Chondrocyte (in vitro differentiated cells): Measurements from ENCODE around the gene EIF4A3. TPM values are rescaled to one million over a fixed set of nuclear protein-coding genes. Genes with fewer than 3 reads are reported as not detected.

Source experiments
- DNase-seq: peaks from one replicate; pipeline ENCODE4 v3.0.0; 2021; ENCODE audit warnings: mixed read lengths, low spot score
- H3K27ac Mint-ChIP-seq: one replicate; pipeline ENCODE4 v1.8.0; 2021; ENCODE audit warnings: mild to moderate bottlenecking, moderate library complexity, mixed read lengths; ENCODE audit not compliant: unreplicated experiment
- H3K27me3 Mint-ChIP-seq: 2 replicates; pipeline ENCODE4 v1.8.0; 2021; ENCODE audit warnings: low read depth, mixed read lengths
- H3K36me3 Mint-ChIP-seq: 2 replicates; pipeline ENCODE4 v1.8.0; 2021; ENCODE audit warnings: low read depth, mixed read lengths
- H3K4me1 Mint-ChIP-seq: 2 replicates; pipeline ENCODE4 v1.8.0; 2021; ENCODE audit warnings: low read depth, mild to moderate bottlenecking, mixed read lengths
- H3K4me3 Mint-ChIP-seq: one replicate; pipeline ENCODE4 v1.8.0; 2021; ENCODE audit warnings: mild to moderate bottlenecking, moderate library complexity, mixed read lengths; ENCODE audit not compliant: unreplicated experiment
- H3K9me3 Mint-ChIP-seq: 2 replicates; pipeline ENCODE4 v1.8.0; 2021; ENCODE audit warnings: low read depth, mixed read lengths
- total RNA-seq: library from RNA; stranded (reverse); gene quantifications from 3 replicates; pipeline ENCODE4 v1.2.1, GENCODE V29; 2021
- TF ChIP-seq, protein P1 (sequence below): fragments of 200-600 bp; sonication (generic); IDR thresholded peaks from 2 replicates; pipeline ENCODE4 v1.5.0; 2021; ENCODE audit warnings: antibody characterized with exemption, mild to moderate bottlenecking, moderate library complexity

EIF4A3 gene
- total RNA-seq, 1 donor from 2014 or later, result 64.0 TPM

DNA sequence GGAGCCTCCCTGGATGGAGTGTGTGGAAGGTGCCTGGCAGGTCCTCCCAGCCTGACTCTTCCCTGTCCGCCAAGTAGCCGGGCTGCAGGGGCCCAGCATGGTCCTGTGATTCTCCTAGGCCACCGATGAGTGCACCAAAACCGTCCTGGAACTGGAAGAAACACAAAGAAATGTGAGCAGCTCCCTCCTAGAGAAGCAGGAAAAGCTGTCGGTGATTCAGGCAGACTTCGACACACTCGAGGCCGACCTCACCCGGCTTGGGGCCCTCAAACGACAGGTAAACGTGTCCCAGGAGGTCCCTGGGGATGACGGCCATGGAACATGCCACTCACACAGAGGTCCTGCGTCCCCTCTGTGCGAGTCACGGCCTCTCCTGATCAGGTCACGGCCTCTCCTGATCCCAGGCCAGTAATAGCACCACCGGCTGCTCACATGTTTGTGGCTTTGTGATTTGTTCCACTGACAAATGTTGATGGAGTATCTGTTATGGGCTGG is 49.8 kb downstream of the EIF4A3 start:
- Mint-ChIP-seq H3K36me3 (no peaks in the 10 kb centered on the region), H3K27me3 (no peaks in the 10 kb centered on the region), H3K27ac (no peak overlapping the region), H3K9me3 (no peaks in the 10 kb centered on the region), H3K4me3 (no peak overlapping the region), H3K4me1 (peaks cover 8% of the 10 kb centered on the region)
- TF ChIP-seq, protein P1, sequence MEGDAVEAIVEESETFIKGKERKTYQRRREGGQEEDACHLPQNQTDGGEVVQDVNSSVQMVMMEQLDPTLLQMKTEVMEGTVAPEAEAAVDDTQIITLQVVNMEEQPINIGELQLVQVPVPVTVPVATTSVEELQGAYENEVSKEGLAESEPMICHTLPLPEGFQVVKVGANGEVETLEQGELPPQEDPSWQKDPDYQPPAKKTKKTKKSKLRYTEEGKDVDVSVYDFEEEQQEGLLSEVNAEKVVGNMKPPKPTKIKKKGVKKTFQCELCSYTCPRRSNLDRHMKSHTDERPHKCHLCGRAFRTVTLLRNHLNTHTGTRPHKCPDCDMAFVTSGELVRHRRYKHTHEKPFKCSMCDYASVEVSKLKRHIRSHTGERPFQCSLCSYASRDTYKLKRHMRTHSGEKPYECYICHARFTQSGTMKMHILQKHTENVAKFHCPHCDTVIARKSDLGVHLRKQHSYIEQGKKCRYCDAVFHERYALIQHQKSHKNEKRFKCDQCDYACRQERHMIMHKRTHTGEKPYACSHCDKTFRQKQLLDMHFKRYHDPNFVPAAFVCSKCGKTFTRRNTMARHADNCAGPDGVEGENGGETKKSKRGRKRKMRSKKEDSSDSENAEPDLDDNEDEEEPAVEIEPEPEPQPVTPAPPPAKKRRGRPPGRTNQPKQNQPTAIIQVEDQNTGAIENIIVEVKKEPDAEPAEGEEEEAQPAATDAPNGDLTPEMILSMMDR, result no peak
- DNase-seq, result no peak

DNA sequence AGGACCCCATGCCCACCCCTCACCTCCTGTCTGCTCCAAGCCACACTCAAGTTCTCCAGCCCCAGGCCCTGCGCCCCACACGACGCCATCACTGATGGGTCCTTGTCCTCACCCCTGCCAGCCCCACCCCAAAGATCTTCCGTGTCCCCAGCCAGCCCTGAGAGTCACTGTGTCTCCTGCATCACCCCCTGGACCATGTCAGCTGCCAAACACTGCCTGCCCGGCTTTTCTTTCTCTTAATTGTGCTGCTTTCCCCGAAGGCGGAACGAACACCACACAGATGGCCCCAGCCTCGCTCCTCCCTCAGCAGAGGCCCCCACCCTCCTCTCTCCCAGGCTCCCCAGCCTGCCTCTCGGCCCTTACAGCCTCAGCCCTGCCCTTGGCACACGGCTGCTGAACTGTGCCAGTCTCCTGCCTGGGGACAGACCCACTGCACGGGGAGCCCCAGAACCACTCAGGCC is 50.3 kb downstream of the EIF4A3 start:
- TF ChIP-seq, protein P1, result no peak
- no peak overlapping the region for H3K4me3 Mint-ChIP-seq
- H3K27me3 Mint-ChIP-seq, result no peaks in the 10 kb centered on the region
- no peak overlapping the region for H3K27ac Mint-ChIP-seq
- no peak for DNase-seq
- peaks cover 5% of the 10 kb centered on the region for H3K4me1 Mint-ChIP-seq
- H3K36me3 Mint-ChIP-seq, result no peaks in the 10 kb centered on the region
- H3K9me3 Mint-ChIP-seq, result no peaks in the 10 kb centered on the region

DNA sequence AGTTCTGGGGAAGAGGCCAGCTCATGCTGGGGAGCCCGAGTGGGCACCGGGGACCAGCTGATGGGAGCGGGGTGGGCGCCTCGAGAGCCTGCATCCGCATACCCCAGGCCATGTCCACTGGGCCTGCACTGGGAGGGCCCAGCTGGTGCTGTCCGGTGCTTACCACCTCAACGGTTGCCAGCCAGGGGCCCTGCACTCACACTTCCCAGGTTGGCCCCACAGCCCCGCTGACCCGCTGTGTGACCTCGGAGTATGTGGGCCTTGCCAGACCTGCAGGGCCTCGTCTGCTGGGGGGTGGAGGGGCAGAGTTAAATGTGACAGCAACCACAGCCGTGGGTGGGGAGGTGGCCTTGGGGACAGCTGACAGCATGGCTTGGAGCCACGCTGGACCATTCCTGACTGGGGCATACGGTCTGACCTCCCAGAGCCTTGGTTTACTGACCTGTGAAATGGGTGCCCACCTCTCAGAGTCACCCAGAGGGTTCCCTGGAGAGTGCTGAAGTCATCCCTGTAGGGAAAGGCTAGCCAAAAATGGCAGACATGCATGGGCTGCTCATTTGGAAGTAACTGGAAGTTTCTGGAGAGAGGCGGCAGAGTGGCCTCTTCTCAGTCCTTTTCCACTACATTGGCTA is 51.0 kb downstream of the EIF4A3 start:
- no peak overlapping the region for H3K4me3 Mint-ChIP-seq
- no peaks in the 10 kb centered on the region for H3K36me3 Mint-ChIP-seq
- H3K27ac Mint-ChIP-seq, result no peak overlapping the region
- H3K4me1 Mint-ChIP-seq, result peaks cover 4% of the 10 kb centered on the region
- TF ChIP-seq, protein P1, result no peak
- no peaks in the 10 kb centered on the region for H3K27me3 Mint-ChIP-seq
- DNase-seq, result no peak
- no peaks in the 10 kb centered on the region for H3K9me3 Mint-ChIP-seq

DNA sequence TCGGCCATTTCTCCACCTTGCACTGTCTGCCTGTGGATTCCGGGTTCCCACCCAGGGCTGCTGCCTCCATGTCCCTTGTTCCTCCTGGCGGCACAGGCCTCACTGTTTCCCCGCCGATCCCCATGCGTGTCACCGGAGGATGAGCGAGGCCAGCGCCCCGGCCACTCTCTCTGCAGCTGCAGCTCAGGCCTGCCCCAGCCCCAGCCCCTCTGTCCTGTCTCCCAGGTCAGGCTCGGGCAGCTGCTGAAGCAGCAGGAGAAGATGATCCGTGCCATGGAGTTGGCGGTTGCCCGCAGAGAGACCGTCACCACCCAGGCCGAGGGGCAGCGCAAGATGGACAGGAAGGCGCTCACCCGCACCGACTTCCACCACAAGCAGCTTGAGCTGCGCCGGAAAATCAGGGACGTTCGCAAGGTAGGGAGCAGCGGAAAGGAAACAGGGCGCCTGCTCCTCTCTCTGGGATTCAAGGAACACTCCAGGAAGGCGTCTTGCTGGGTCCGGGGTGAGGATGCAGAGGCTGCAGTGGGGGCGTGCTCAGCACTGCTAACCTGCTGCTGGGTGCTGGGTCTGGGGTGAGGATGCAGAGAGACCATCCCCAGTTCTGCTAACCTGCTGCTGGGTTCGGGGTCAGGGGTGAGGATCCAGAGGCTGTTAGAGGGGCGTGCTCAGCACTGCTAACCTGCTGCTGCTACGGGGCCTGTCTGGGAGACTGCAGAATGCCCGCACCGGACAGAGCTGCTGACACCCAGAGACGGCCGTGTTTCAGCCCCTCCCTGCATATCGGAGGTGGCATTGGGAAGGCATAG is 51.7 kb downstream of the EIF4A3 start:
- Mint-ChIP-seq H3K27me3 (no peaks in the 10 kb centered on the region), H3K27ac (no peak overlapping the region), H3K9me3 (no peaks in the 10 kb centered on the region), H3K4me1 (no peaks in the 10 kb centered on the region), H3K36me3 (no peaks in the 10 kb centered on the region), H3K4me3 (no peak overlapping the region)
- DNase-seq, result no peak
- TF ChIP-seq, protein P1, result no peak

DNA sequence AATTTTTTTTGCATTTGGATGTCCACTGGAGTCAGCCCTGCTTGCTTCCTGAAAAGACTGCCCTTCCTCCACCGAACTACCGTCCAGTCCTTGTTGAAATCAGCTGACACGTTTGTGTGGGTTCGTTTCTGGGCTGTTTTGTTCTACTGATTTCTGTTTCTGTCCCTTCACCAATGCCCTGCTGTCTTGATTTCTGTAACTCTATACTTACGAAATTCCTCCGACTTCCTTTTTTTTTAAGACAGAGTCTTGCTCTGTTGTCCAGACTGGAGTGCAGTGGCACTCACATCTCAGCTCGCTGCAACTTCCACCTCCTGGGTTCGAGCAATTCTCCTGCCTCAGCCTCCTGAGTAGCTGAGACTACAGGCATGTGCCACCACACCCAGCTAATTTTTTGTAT is 54.0 kb downstream of the EIF4A3 start:
- Mint-ChIP-seq H3K4me1 (no peaks in the 10 kb centered on the region), H3K4me3 (no peak overlapping the region), H3K9me3 (no peaks in the 10 kb centered on the region), H3K36me3 (no peaks in the 10 kb centered on the region), H3K27ac (no peak overlapping the region), H3K27me3 (no peaks in the 10 kb centered on the region)
- no peak for DNase-seq
- TF ChIP-seq, protein P1, result no peak
